ENCODE measurements around the gene AADACL2.

- no peak for TF ChIP-seq CTCF (conservative IDR thresholded peaks at IDR 0.05; ENCODE audit: low read length)
- TF ChIP-seq EZH2phosphoT487 (IDR thresholded peaks at IDR 0.05; ENCODE audit: borderline replicate concordance, low read depth, low read length), result no peak
Observed at GRCh38 chr3:151708868-151709267, 24.9 kb upstream of the AADACL2 start.
